Measurements from ENCODE around the gene OR7C1. TPM values are rescaled to one million over a fixed set of nuclear protein-coding genes. Genes with fewer than 3 reads are reported as not detected.
"Not testable (repeated sequence)": the region's sequence is repeated elsewhere in the genome, so short reads cannot be mapped to it uniquely, and the experiment has no call there.

Gene OR7C1
- not detected for total RNA-seq

GRCh38 chr19:14835011-14835410 lies at the start of gene OR7C1, which contains the start of gene OR7A5:
Gene OR7C1, minus strand, starts transcription at chr19:14835185. Its CDS starts 35,049 bp downstream, at chr19:14800136.
Gene OR7A5, minus strand, starts transcription at chr19:14835185. Its CDS starts 6,944 bp downstream, at chr19:14828241.
- no peak for DNase-seq

GRCh38 chr19:14871619-14872230 lies 36.7 kb upstream of the OR7C1 start:
- DNase-seq: no peak

GRCh38 chr19:14868497-14868896 lies 33.5 kb upstream of the OR7C1 start:
- DNase-seq: no peak

- no peak for DNase-seq
Measured at GRCh38 chr19:14848822-14849221, 13.8 kb upstream of the OR7C1 start, which contains the start of gene OR7A10. Gene OR7A10, minus strand, starts transcription at chr19:14848922. Its CDS starts 7,045 bp downstream, at chr19:14841877.

- no peak for DNase-seq
Measured at GRCh38 chr19:14843578-14843977, 8.6 kb upstream of the OR7C1 start.

GRCh38 chr19:14843169-14843568 lies 8.2 kb upstream of the OR7C1 start:
- no peak for DNase-seq

GRCh38 chr19:14840206-14840605 lies 5.2 kb upstream of the OR7C1 start:
- no peak for DNase-seq

GRCh38 chr19:14837391-14837790 lies 2.4 kb upstream of the OR7C1 start:
- no peak for DNase-seq

GRCh38 chr19:14830702-14831101 lies 4.3 kb downstream of the OR7C1 start:
- DNase-seq: no peak

- no peak for DNase-seq
Measured at GRCh38 chr19:14826006-14826405, 9.0 kb downstream of the OR7C1 start.

- no peak for DNase-seq
Measured at GRCh38 chr19:14821937-14822336, 13.0 kb downstream of the OR7C1 start.

GRCh38 chr19:14818588-14818987 lies 16.4 kb downstream of the OR7C1 start:
- no peak for DNase-seq

- DNase-seq: no peak
Measured at GRCh38 chr19:14817052-14817451, 17.9 kb downstream of the OR7C1 start.

- no peak for DNase-seq
Measured at GRCh38 chr19:14814982-14815652, 19.9 kb downstream of the OR7C1 start.

GRCh38 chr19:14809272-14810057 lies 25.5 kb downstream of the OR7C1 start:
- no peak for DNase-seq

GRCh38 chr19:14804765-14805164 lies 30.2 kb downstream of the OR7C1 start:
- no peak for DNase-seq

- DNase-seq: no peak
Measured at GRCh38 chr19:14798760-14799159, 36.2 kb downstream of the OR7C1 start.

- no peak for DNase-seq
Measured at GRCh38 chr19:14796021-14796420, 39.0 kb downstream of the OR7C1 start.

- DNase-seq: no peak
Measured at GRCh38 chr19:14795078-14795721, 39.8 kb downstream of the OR7C1 start.

- not testable (repeated sequence) for DNase-seq
Measured at GRCh38 chr19:14792250-14792649, 42.7 kb downstream of the OR7C1 start.

- DNase-seq: no peak
Measured at GRCh38 chr19:14786421-14786851, 48.5 kb downstream of the OR7C1 start.

- not testable (repeated sequence) for DNase-seq
Measured at GRCh38 chr19:14785102-14785793, 49.7 kb downstream of the OR7C1 start.
